ENCODE measurements around the gene HTATIP2.
"Not testable (repeated sequence)": the region's sequence is repeated elsewhere in the genome, so short reads cannot be mapped to it uniquely, and the experiment has no call there.

GRCh38 chr11:20385996-20386395 is 22.5 kb downstream of the HTATIP2 start:
- TF ChIP-seq CTCF (conservative IDR thresholded peaks at IDR 0.05; ENCODE audit: low read depth, low read length); MAFK (IDR thresholded peaks at IDR 0.05; ENCODE audit: low read depth, low read length); NFE2L2 (IDR thresholded peaks at IDR 0.05; ENCODE audit: low read depth, low read length); POLR2A (IDR thresholded peaks at IDR 0.05; ENCODE audit: low read depth, low read length); MAZ (IDR thresholded peaks at IDR 0.05; ENCODE audit: borderline replicate concordance, low read depth, low read length); RFX5 (IDR thresholded peaks at IDR 0.05; ENCODE audit: low read depth, low read length); ELK1 (IDR thresholded peaks at IDR 0.05; ENCODE audit: borderline replicate concordance, low read depth, low read length); RCOR1 (IDR thresholded peaks at IDR 0.05; ENCODE audit: insufficient replicate concordance, low read length); CEBPB (IDR thresholded peaks at IDR 0.05; ENCODE audit: low read depth, low read length); SMC3 (IDR thresholded peaks at IDR 0.05; ENCODE audit: low read depth, low read length); FOS (IDR thresholded peaks at IDR 0.05; ENCODE audit: low read depth, low read length); BHLHE40 (IDR thresholded peaks at IDR 0.05; ENCODE audit: low read depth, low read length); RAD21 (IDR thresholded peaks at IDR 0.05; ENCODE audit: low read length); CHD1 (IDR thresholded peaks at IDR 0.05; ENCODE audit: low read depth, low read length): not testable (repeated sequence)

Measured in IMR-90 (cell line).